GM23338 (cell line): Measurements from ENCODE around the gene ZNF48. TPM values are rescaled to one million over a fixed set of nuclear protein-coding genes. Genes with fewer than 3 reads are reported as not detected.
A peak's percentile ranks its signal among the peaks of the same experiment; 100 is the strongest.

Source experiments
- ATAC-seq: fragments of 200-7000 bp; cut with Tn5 transposase; 3 replicates; pipeline ENCODE4 v1.9.1; 2020
- DNase-seq: peaks from one replicate; pipeline ENCODE4 v3.0.0-alpha.2; 2015; ENCODE audit warnings: low spot score
- H2AFZ ChIP-seq: fragments of 200-600 bp; sonication (generic); 2 replicates; pipeline ENCODE4 v1.8.0; 2016; ENCODE audit warnings: antibody characterized with exemption, mild to moderate bottlenecking, moderate library complexity
- H3F3A ChIP-seq: fragments of 200-600 bp; sonication (generic); replicated peaks from 2 replicates; pipeline ENCODE4 v1.8.0; 2017; ENCODE audit warnings: antibody characterized with exemption, mixed run types, low read depth
- H3K27ac ChIP-seq: fragments of 200-600 bp; sonication (generic); 2 replicates; pipeline ENCODE4 v1.6.1; 2016; ENCODE audit warnings: low read depth
- H3K27me3 ChIP-seq: fragments of 200-600 bp; sonication (generic); 2 replicates; pipeline ENCODE4 v1.8.0; 2016; ENCODE audit warnings: mild to moderate bottlenecking, mixed run types, moderate library complexity; ENCODE audit not compliant: insufficient read depth
- H3K36me3 ChIP-seq: fragments of 200-600 bp; sonication (generic); 2 replicates; pipeline ENCODE4 v1.8.0; 2016; ENCODE audit warnings: mild to moderate bottlenecking; ENCODE audit not compliant: insufficient read depth
- H3K4me1 ChIP-seq: fragments of 200-600 bp; sonication (generic); 2 replicates; pipeline ENCODE4 v1.8.0; 2016; ENCODE audit warnings: mild to moderate bottlenecking, moderate library complexity; ENCODE audit not compliant: insufficient read depth
- H3K4me2 ChIP-seq: fragments of 200-600 bp; sonication (generic); 2 replicates; pipeline ENCODE4 v1.7.1; 2017; ENCODE audit warnings: mixed run types
- H3K4me3 ChIP-seq: fragments of 200-600 bp; sonication (generic); 2 replicates; pipeline ENCODE4 v1.6.1; 2016; ENCODE audit warnings: mixed run types
- H3K79me2 ChIP-seq: fragments of 200-600 bp; sonication (generic); replicated peaks from 2 replicates; pipeline ENCODE4 v1.8.0; 2017; ENCODE audit warnings: mild to moderate bottlenecking; ENCODE audit not compliant: insufficient read depth
- H3K9me2 ChIP-seq: fragments of 200-600 bp; sonication (generic); 2 replicates; pipeline ENCODE4 v1.8.0; 2017; ENCODE audit not compliant: insufficient read depth
- H4K20me1 ChIP-seq: fragments of 200-600 bp; sonication (generic); replicated peaks from 2 replicates; pipeline ENCODE4 v1.8.0; 2017; ENCODE audit warnings: mild to moderate bottlenecking; ENCODE audit not compliant: insufficient read depth
- H3K27ac Mint-ChIP-seq: 2 replicates; pipeline ENCODE4 v1.8.0; 2020; ENCODE audit warnings: inconsistent platforms, mild to moderate bottlenecking, moderate library complexity, mixed read lengths
- H3K27me3 Mint-ChIP-seq: 3 replicates; pipeline ENCODE4 v1.8.0; 2022; ENCODE audit warnings: low read depth, mild to moderate bottlenecking, moderate library complexity, mixed read lengths, inconsistent platforms; ENCODE audit not compliant: insufficient read depth, poor library complexity
- H3K36me3 Mint-ChIP-seq: 3 replicates; pipeline ENCODE4 v1.8.0; 2021; ENCODE audit warnings: low read depth, mild to moderate bottlenecking, inconsistent platforms, moderate library complexity, mixed read lengths
- H3K4me1 Mint-ChIP-seq: 3 replicates; pipeline ENCODE4 v1.8.0; 2020; ENCODE audit warnings: mild to moderate bottlenecking, inconsistent platforms, mixed read lengths
- H3K4me3 Mint-ChIP-seq: 3 replicates; pipeline ENCODE4 v1.8.0; 2021; ENCODE audit warnings: moderate library complexity, mild to moderate bottlenecking, inconsistent platforms, mixed read lengths
- H3K9me3 Mint-ChIP-seq: 3 replicates; pipeline ENCODE4 v1.8.0; 2020; ENCODE audit warnings: moderate library complexity, mild to moderate bottlenecking, inconsistent platforms, mixed read lengths
- CREB1 ChIP-seq: fragments of 250-450 bp; sonication (Bioruptor Pico); IDR thresholded peaks from 2 replicates; pipeline ENCODE4 v1.5.0; 2020; ENCODE audit warnings: low read depth, mild to moderate bottlenecking, moderate library complexity
- EZH2phosphoT487 ChIP-seq: fragments of 200-600 bp; sonication (generic); IDR thresholded peaks from one replicate; pipeline ENCODE4 v1.8.1; 2018; ENCODE audit warnings: antibody characterized with exemption; ENCODE audit not compliant: unreplicated experiment
- JUNB ChIP-seq: IDR thresholded peaks from one replicate; pipeline ENCODE4 v1.6.1; 2016; ENCODE audit warnings: antibody characterized with exemption; ENCODE audit not compliant: unreplicated experiment
- STAT1 ChIP-seq: IDR thresholded peaks from one replicate; pipeline ENCODE4 v1.6.1; 2016; ENCODE audit warnings: antibody characterized with exemption; ENCODE audit not compliant: unreplicated experiment
- ZNF114 ChIP-seq: fragments of 250-450 bp; sonication (Bioruptor Pico); IDR thresholded peaks from 2 replicates; pipeline ENCODE4 v1.5.0; 2020; ENCODE audit warnings: mild to moderate bottlenecking, moderate library complexity
- ZNF331 ChIP-seq: fragments of 250-450 bp; sonication (Bioruptor Pico); IDR thresholded peaks from 2 replicates; pipeline ENCODE4 v1.5.0; 2020; ENCODE audit warnings: low read depth, mild to moderate bottlenecking, moderate library complexity
- polyA plus RNA-seq: library from polyadenylated mRNA; unstranded; fragments of >200 nt; fragmentation: Nextera tagmentation; extraction: Ambion mirVana; gene quantifications from 2 replicates; pipeline ENCODE4 v1.2.1, GENCODE V29; 2016
- total RNA-seq: library from RNA; depleted of rRNA; stranded (reverse); fragments of >200 nt; shearing (Covaris generic); gene quantifications from 2 replicates; pipeline ENCODE4 v1.2.3, GENCODE V29; 2014
- TF ChIP-seq, protein P1 (sequence below): IDR thresholded peaks from 2 replicates; pipeline ENCODE4 v1.6.1; 2016; ENCODE audit warnings: antibody characterized with exemption
- TF ChIP-seq, protein P2 (sequence below), 2 experiments: fragments of 200-600 bp in 1 of 2; sonication (generic) in 1 of 2; conservative IDR thresholded peaks; 2 replicates each; pipeline versions ENCODE4 v1.5.1 to v1.6.1; 2016 to 2017; ENCODE audit warnings: antibody characterized with exemption in 2 of 2, low read depth in 2 of 2, mild to moderate bottlenecking in 2 of 2, moderate library complexity in 1 of 2

Gene ZNF48
- total and polyA plus RNA-seq, 2 experiments from 2014 or later, result 4.8 to 44.3 TPM

- no peaks in the 10 kb centered on the region for H3K9me2 ChIP-seq
- H3K4me1 Mint-ChIP-seq, result peaks cover 10% of the 10 kb centered on the region; the same call in 1 of the 3 replicates
- H3K27me3 ChIP-seq, result no peaks in the 10 kb centered on the region
- H3K9me3 Mint-ChIP-seq, result no peaks in the 10 kb centered on the region; the same call in none of the 3 replicates
- TF ChIP-seq, protein P1, sequence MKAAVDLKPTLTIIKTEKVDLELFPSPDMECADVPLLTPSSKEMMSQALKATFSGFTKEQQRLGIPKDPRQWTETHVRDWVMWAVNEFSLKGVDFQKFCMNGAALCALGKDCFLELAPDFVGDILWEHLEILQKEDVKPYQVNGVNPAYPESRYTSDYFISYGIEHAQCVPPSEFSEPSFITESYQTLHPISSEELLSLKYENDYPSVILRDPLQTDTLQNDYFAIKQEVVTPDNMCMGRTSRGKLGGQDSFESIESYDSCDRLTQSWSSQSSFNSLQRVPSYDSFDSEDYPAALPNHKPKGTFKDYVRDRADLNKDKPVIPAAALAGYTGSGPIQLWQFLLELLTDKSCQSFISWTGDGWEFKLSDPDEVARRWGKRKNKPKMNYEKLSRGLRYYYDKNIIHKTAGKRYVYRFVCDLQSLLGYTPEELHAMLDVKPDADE, result no peak
- TF ChIP-seq JUNB (no peak), EZH2phosphoT487 (no peak), CREB1 (CRISPR knock-in tag) (no peak), ZNF331 (no peak), ZNF114 (CRISPR knock-in tag) (no peak)
- TF ChIP-seq, protein P2, sequence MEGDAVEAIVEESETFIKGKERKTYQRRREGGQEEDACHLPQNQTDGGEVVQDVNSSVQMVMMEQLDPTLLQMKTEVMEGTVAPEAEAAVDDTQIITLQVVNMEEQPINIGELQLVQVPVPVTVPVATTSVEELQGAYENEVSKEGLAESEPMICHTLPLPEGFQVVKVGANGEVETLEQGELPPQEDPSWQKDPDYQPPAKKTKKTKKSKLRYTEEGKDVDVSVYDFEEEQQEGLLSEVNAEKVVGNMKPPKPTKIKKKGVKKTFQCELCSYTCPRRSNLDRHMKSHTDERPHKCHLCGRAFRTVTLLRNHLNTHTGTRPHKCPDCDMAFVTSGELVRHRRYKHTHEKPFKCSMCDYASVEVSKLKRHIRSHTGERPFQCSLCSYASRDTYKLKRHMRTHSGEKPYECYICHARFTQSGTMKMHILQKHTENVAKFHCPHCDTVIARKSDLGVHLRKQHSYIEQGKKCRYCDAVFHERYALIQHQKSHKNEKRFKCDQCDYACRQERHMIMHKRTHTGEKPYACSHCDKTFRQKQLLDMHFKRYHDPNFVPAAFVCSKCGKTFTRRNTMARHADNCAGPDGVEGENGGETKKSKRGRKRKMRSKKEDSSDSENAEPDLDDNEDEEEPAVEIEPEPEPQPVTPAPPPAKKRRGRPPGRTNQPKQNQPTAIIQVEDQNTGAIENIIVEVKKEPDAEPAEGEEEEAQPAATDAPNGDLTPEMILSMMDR (conservative IDR thresholded peaks at IDR 0.05; ENCODE audit: low read depth in 2 of 2), result no peak
- H3K27me3 Mint-ChIP-seq, result peaks cover 9% of the 10 kb centered on the region
- H3K27ac Mint-ChIP-seq, result no peak overlapping the region
- no peak overlapping the region for H3K4me2 ChIP-seq
- 0 out of 2 replicates have a peak, but pooled peaks cover 4% of the 10 kb centered on the region for H3K79me2 ChIP-seq
- H3K36me3 ChIP-seq, result no peaks in the 10 kb centered on the region
- DNase-seq (no peak), ATAC-seq (no peak)
- H3F3A ChIP-seq, result peaks cover 10% of the 10 kb centered on the region; the same call in 1 of the 2 replicates
- H4K20me1 ChIP-seq, result no peaks in the 10 kb centered on the region
- H3K36me3 Mint-ChIP-seq, result peaks cover 3% of the 10 kb centered on the region; the same call in 2 of the 3 replicates
- H3K27ac ChIP-seq, result no peak overlapping the region
- no peak overlapping the region for H3K4me3 ChIP-seq
- no peak overlapping the region; the same call in 2 of the 3 replicates for H3K4me3 Mint-ChIP-seq
- no peak overlapping the region for H2AFZ ChIP-seq
- no peaks in the 10 kb centered on the region for H3K4me1 ChIP-seq
Measured at GRCh38 chr16:30383521-30383920, 11.7 kb upstream of the ZNF48 start.

GRCh38 chr16:30394592-30395154, 547 bp upstream of the ZNF48 start:
- Mint-ChIP-seq H3K4me3 (peak overlapping the region; percentile 82), H3K9me3 (no peaks in the 10 kb centered on the region), H3K27me3 (peaks cover 7% of the 10 kb centered on the region), H3K4me1 (peaks cover 33% of the 10 kb centered on the region), H3K36me3 (peaks cover 32% of the 10 kb centered on the region), H3K27ac (peak overlapping the region; percentile 94)
- H3K36me3 ChIP-seq, result peaks cover 9% of the 10 kb centered on the region; the same call in 1 of the 2 replicates
- peaks cover 41% of the 10 kb centered on the region for H3F3A ChIP-seq
- no peaks in the 10 kb centered on the region for H3K27me3 ChIP-seq
- no peaks in the 10 kb centered on the region for H3K9me2 ChIP-seq
- peaks cover 15% of the 10 kb centered on the region; the same call in 1 of the 2 replicates for H4K20me1 ChIP-seq
- peak overlapping the region; percentile 94 for H3K4me2 ChIP-seq
- peaks cover 30% of the 10 kb centered on the region for H3K4me1 ChIP-seq
- TF ChIP-seq STAT1, result no peak
- TF ChIP-seq, protein P2 (conservative IDR thresholded peaks at IDR 0.05; ENCODE audit: low read depth in 2 of 2), result no peak
- ATAC-seq, result peak; percentile 58
- peak; percentile 89 for DNase-seq
- peaks cover 20% of the 10 kb centered on the region for H3K79me2 ChIP-seq
- peak overlapping the region; percentile 96 for H3K4me3 ChIP-seq
- peak overlapping the region; percentile 90 for H2AFZ ChIP-seq
- peak overlapping the region; percentile 97 for H3K27ac ChIP-seq
